Adrenal gland (tissue), 5 donors: ENCODE results near the gene FOSB.

Experiments
- POLR2A ChIP-seq, 2 donors: fragments of 450-650 bp; IDR thresholded peaks; one replicate each; pipeline ENCODE4 v1.6.1; 2017; ENCODE audit warnings: antibody characterized with exemption in 2 of 2, mild to moderate bottlenecking in 2 of 2, moderate library complexity in 1 of 2
- TF ChIP-seq, protein P1 (sequence below), 6 experiments: fragments of 450-650 bp in 4 of 6; fragments of 200-600 bp in 2 of 6; sonication (generic) in 1 of 6; IDR thresholded peaks; 1 replicate in 5 of 6; 2 replicates in 1 of 6; pipeline versions ENCODE4 v1.5.1 to v1.8.0; 2016 to 2021; ENCODE audit warnings: antibody characterized with exemption in 6 of 6, mild to moderate bottlenecking in 2 of 6, moderate library complexity in 1 of 6
- donor health status: DM: no; HTN: no; CAD: no.

DNA sequence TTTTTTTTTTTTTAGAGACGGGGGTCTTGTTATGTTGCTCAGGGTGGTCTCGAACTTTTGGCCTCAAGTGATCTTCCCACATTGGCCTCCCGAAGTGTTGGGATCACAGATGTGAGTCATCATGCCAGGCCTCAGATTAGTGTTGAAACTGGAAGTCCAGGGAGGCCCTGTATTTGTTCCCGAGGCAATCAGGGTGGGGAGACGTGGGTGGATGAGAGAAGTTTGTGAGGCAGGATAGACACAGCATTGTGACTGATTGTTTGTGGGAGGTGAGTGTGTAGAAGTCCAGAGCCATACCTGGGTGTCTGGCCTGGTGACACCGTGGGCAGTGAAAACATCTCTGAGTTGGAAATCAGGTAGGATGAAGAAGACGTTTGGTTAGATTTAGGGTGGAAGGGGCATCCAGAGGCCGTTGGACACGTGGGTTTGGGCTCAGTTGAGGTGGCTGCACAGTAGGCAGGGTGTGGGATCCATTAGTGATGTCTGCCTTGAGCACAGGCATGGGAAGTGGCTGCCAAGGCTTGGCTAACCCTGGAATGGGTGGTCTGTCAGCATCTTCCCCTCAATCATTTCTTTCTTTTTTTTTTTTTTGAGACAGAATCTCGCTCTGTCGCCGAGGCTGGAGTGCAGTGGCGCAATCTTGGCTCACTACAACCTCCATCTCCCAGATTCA lies 16.6 kb downstream of the FOSB start:
- TF ChIP-seq, protein P1, sequence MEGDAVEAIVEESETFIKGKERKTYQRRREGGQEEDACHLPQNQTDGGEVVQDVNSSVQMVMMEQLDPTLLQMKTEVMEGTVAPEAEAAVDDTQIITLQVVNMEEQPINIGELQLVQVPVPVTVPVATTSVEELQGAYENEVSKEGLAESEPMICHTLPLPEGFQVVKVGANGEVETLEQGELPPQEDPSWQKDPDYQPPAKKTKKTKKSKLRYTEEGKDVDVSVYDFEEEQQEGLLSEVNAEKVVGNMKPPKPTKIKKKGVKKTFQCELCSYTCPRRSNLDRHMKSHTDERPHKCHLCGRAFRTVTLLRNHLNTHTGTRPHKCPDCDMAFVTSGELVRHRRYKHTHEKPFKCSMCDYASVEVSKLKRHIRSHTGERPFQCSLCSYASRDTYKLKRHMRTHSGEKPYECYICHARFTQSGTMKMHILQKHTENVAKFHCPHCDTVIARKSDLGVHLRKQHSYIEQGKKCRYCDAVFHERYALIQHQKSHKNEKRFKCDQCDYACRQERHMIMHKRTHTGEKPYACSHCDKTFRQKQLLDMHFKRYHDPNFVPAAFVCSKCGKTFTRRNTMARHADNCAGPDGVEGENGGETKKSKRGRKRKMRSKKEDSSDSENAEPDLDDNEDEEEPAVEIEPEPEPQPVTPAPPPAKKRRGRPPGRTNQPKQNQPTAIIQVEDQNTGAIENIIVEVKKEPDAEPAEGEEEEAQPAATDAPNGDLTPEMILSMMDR (IDR thresholded peaks at IDR 0.05) = no peak
- TF ChIP-seq POLR2A (IDR thresholded peaks at IDR 0.05) = no peak
